ENCODE data around the gene GJD3.

GJD3 gene

DNA sequence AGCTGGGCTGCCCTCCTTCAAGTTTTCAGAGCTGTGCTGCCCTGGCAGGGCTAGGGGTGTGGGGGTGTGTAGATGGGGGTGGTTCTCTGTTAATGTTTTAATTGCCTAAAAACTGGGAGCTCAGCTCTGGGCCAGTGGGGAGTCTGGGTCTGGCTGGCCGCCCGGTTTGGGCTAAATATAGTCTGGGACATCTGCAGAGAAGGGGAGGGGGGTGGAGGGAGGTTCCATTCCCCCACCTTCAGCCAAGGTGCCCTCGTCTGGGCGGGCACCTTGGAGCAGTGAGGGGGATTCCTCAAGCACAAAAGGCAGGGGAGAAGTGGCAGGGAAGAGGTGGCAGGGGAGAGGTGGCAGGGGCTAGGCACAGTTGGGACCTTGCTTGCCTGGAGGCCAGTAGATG lies 42.6 kb downstream of the GJD3 start:
- DNase-seq = no peak

DNA sequence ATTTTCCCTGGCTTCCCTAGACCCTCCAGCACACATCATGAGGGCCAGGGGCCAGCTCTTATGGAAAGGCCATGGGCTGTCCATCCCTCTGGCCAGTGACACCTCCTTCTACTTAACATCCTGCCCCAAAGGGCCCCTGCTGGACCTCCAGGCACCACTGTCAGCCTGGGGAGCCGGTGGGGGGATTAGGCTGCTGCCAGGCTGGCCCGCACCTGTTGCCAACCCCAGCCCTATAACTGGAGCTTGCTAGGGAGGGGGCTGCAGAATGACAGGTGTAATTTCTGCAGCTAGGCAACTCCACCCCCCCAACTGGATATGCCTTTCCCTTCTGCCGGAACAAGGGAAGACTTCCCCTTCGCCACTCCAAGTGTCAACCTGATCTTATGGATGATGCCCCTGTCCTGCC lies 43.0 kb downstream of the GJD3 start:
- DNase-seq = no peak

DNA sequence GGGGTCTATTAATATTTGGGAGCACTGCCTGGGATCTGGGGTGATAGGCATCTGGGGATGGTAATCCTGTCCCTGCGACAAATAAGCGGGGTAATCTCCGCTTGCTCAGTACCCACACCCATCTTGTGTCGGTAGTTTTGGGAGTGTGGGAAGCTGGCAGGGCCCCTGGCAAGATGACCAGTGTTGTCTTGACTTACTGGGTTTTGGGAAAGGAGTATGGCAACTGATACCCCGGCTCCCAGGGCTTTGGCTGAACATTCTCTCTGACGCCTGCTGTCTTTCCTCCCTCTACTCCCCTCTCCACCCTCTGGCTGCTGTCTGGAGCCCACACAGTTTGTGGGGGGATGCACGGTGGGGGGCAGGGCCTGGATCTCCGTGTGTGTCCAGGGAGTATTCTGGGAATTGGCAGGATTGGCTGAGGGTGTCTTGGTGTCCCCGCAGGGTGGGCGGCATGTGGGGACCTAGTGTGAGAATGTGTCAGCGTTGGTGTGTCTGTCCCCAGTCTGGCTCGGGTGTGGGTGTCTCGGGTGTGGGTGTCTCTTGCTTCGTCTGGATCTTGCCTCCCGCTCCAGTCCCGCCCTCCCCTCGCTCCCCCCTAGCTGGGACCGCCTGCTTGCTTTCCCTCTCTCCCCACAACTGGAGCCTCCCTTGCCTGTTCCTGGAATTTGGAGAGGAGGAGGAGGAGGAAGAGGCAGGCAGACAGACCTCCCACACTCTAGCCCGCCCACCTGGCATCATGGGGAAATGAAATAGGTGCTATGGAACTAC lies 43.6 kb downstream of the GJD3 start:
- no peak for DNase-seq

DNA sequence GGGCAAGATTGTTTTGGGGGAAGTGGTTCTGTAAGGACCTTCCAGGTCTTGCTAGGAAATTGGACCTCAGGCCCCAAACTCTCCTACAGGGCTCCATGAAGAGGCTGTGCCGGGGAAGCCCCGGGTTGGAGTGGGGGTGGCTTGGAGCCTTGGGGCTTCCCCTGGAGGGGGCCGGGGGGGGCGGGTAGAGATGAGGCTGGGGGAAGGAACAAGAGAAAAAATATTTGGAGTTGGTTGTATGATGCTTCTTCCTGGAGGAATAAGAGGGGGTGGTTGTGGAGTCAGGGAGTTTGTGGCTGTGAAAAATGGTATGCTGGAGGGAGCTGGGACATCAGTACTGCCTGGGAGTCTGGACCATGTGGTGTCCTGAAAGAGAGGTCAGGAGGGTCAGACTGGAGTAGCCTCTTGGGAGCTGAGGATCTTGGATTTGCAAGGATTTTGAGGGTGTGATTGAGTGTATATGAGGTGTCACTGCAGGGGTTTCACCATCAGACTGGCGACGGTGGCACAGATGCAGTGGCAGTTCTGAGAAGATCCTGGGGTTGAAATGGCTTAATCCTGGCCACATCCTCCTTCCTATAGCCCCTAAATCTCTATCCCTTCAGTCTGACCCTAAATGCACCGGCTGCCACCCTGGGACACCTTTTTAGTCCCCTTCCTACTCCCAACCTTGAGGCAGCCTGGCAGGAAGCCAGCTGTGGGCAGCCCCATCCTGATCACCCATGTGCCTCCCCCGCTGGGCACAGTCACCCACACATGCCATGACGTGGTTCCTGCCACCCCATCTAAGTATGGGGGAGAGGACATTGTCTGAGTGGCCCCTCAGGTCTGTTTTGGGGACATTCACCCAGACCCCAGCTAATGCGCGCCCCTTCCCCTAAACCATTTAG lies 44.6 kb downstream of the GJD3 start:
- DNase-seq = no peak

DNA sequence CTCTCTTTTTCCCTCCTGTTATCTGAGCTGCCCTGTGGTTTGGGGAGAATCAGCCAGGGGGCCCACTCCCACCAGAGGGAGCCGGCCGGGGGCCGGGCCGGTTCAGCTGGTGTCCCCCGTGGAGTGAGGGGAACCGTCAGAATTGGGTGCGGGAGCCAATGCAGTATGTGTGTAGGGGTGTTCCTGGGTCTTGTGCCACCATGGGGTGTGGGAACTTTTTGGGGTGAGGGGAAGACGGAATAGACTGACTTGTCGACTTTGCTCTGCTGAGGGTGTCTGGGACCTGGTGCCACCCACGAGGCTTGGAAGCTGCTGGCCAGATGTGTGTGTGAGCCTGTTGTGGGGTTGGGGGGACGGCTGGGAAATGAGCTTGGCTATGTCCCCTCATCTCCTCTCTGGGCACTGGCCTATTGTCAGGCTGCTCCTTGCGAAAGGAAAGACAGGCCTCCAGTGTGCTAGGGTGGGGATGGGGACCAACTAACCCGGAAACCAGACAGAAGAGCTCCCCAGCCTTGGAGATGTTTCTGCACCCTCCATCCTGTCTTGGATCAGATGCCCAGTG lies 45.6 kb downstream of the GJD3 start:
- DNase-seq = no peak

DNA sequence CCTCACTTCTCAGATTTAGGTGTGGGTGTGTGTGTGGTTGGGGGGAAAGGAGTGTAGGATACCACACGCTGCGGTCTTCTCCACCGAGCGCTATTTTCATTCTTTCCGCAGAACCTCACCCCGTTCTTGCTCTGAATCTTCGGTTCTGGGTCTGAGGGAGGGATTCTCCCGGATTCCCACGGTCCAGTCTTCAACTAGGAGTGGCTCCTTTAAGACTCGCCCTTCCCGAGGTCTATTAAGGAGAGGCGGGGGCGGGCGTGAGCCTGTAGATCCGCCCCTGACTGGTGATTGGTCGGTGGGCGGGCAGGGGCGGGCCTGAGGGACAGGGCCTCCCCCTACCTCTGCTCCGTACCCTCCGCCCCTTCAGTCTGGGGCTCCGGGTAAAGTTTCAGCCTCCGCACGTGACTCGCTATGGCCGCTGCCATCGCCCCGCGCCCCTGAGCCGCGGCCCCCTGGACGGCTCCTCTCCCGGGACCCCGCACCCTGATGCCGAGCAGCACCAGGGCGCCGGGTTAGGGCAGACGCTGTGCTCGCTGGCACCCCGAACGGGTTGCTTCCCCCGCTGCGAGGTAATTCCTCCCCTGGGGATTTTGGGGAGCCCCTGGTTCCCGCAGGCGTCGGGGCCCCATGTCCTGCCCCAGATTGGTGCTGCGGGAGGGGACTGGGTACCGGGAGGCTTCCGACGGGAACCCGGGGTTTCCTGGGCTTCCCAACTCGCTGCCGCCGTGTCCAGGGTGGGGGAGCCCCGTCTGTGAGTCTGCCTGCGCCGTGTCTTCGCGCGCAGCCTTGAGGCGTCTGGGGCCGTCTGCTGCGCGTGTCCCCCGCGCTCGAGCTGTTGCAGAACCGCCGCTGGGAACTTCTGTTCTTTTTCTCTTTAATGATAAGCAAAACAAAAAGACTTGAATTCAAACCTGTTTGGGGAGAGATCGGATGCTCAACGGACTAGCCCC lies 46.4 kb downstream of the GJD3 start:
- peak; percentile 92 for DNase-seq

DNA sequence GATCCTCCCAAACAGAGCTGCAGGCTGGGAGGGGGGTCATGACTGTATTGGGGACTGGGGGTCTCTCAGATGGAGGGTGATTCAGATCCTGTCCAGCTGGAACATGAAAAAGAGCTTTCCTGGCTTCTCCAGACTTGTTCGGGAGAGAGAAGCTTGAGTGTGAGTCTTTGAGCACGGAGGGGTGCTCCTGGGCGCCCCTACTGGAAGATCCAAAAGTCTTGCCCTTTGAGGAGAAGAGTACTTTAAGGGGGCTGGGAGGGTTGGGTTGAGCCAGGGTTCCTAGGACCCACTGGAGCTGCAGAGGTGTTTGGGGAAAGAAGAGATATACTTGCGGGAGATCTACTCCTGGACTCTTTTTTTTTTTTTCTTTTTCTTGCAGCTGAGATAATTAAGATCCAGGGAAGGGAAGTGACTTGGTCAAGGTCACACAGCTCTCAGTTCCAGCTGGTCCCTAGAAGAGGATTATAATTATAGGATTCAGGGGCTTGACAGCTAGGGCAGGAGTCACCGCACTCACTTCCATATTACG lies 47.1 kb downstream of the GJD3 start:
- peak; percentile 38 to 48 for DNase-seq

DNA sequence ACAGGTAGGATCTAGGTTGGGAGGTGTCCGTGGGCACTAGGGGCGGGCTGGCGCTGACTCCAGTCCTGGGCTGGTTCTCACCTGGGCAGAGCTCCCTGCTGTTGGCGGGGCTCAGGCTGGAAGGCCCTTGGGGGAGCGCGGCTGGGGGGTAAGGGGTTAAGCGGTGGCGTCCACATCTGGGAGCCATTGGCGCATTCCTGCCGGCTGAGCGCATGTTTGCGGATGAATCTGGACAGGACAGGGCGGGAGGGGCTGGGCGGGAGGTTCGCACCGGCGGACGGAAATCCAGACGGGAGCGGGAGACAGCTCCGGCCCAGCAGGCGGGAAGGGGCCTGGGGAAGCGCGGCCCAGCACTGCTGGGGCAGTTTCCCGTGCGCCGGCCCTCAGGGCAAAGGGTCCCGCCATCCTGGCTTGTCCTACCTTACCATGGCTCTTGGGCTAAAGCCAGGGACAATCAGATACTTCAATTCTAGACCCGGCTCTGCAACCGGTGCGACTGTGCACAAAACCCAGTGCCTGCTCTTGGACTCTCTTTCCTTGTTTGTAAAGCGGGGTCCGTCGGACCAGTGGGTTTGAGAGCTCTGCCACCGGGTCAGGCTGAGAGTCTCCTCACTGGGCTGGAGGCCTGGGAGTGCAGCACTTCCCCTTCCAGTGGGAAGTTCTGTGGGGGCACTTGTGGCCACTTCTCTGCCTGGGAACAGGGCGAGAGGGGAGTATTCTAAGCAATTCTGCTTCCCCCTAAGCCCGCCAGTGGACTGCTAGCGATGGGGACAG lies 47.8 kb downstream of the GJD3 start:
- no peak for DNase-seq

DNA sequence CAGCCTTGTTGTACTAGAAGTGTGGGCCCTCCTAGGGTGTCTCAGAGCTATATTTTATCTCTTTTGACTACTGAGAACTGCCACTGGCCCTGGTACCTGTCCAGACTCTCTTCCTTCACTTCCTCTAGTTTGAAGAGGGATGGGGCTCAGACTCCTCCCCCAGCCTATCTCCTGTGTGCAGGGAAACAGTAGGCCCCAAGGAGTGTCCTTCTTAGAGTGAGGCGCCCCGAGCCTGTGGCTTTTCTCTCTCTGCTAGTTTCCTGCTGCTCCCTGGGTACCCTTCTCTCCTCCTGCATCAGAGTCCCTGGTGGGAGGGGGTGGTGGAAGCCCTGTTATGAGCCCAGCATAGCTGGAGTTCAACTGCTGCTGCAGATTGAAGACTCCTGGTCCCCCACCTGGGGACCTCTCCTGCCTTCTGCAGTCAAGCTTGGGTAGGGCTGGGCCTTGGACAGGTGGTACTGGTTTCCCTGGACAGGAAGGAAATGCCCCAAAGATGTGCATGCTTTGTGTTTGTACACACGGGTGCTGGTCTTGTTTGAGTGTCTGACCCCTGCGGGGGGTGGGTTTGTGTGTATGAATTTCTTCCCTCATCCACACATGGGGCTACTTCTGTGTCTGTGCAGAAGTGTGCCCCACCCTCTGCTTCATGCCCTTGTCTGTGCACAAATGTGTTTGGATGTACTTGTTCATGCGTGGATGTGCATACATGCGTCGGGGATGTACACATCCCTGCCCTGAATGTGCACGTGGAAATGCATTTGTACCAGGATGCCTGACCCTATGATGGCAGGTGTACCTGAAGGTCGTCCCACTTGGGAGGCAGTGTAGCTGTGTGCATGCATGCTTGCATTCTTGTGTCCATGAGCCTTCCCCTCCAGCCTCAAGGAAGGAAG lies 48.6 kb downstream of the GJD3 start:
- peak; percentile 67 to 77 for DNase-seq

DNA sequence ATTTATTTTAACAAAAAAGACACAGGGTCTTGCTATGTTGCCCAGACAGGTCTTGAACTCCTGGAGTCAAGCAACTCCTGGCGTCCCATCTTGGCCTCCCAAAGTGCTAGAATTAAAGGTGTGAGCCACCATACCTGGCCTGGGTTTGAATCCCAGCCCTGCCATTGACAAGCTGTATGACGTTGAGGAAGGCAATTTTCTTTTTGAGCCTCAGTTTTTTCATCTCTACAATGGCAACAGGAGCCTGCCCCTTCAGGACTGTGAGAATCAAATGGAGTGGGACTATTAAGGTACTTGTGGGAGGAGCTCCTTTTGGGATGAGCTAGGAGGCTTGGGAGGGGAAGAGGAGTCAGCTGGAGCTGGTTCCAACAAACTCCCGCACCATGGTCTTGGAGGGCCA lies 49.3 kb downstream of the GJD3 start:
- no peak for DNase-seq

DNA sequence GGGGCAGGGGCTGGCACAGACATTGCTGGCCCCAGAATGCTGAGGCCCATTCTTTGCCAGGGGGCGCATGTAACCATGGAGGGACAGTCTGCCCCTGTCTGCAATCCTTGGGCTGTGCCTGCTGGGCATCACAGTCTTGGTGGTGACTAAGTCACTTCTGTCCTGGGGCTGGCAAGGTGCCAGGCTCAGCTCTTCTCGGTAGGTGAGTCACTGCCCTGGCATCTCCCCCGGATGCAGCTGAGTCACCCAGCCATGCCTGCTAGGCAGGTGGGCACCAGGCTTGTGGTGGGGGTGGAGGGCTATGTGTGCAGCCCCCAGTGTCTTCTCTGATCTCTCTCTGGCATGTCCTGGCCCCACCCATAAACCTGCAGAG lies 50.0 kb downstream of the GJD3 start:
- DNase-seq = no peak

DNA sequence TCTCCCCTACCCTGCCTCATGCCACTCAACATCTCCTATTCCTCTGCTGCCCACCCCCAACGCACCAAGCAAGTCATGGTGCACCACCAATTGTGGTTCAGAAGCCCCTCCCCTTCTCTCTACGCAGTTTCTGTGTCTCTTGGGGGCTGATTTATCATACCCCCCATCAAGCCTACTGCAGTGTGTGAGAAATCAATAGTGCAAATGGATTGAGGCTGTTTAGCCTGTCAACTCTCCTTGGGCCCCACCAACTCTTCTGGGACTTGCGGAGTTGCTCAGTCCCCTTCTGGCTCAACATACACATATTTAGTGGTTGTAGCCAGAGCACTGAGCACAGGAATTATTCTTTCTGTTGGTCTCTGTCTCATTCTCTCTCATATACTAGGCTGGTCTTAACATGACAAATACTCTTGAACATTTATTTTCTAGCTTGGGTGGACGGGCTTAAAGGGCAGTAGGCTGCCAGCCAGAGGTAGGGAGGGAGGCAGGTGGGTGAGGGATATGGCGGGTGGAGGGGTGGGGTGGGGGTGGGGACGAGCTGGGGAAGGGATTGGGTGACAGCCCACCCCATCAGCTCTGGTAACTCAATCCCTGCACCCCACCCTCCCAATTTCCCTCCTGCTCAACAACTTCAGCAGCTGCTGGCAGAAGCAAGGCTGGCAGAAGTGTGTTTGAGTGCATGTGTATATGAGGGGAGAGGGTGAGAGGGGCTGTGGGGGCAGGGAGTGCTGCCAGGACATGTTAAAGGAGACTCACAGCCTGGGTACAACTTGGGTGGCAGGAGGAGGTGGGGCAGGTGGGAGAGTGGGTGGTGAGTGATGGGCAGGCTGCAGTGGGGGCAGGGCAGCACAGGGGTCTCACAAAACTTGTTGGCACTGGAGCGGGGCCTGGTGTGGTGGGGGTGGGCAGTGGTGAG lies 50.6 kb downstream of the GJD3 start:
- DNase-seq = no peak
